Measurements from ENCODE around the gene PLXNC1. TPM values are rescaled to one million over a fixed set of nuclear protein-coding genes. Genes with fewer than 3 reads are reported as not detected.

PLXNC1 gene
- total RNA-seq, 1 donor from 2014 or later, result 1.8 TPM

GRCh38 chr12:94167756-94168416 lies 19.5 kb downstream of the PLXNC1 start:
- H3K4me3 ChIP-seq, result no peak overlapping the region
- H3K9me3 ChIP-seq, result no peaks in the 10 kb centered on the region
- H3K4me1 ChIP-seq, result no peaks in the 10 kb centered on the region
- TF ChIP-seq CTCF (IDR thresholded peaks at IDR 0.05), result no peak
- intact Hi-C loops (cut with DNase I), result no loop called here
- no peaks in the 10 kb centered on the region for H3K36me3 ChIP-seq
- DNase-seq (ENCODE audit: low spot score in 2 of 2), result no peak
- H3K27ac ChIP-seq, result no peak overlapping the region
- no peaks in the 10 kb centered on the region for H3K27me3 ChIP-seq

GRCh38 chr12:94169495-94169894 lies 21.1 kb downstream of the PLXNC1 start:
- no peaks in the 10 kb centered on the region for H3K36me3 ChIP-seq
- no peak for TF ChIP-seq CTCF (IDR thresholded peaks at IDR 0.05)
- no peak overlapping the region for H3K4me3 ChIP-seq
- intact Hi-C loops (cut with DNase I), result no loop called here
- DNase-seq (ENCODE audit: low spot score in 2 of 2), result no peak
- H3K9me3 ChIP-seq, result no peaks in the 10 kb centered on the region
- H3K27me3 ChIP-seq, result no peaks in the 10 kb centered on the region
- no peaks in the 10 kb centered on the region for H3K4me1 ChIP-seq
- H3K27ac ChIP-seq, result no peak overlapping the region

- DNase-seq (ENCODE audit: low spot score in 2 of 2), result no peak
- no peak overlapping the region for H3K4me3 ChIP-seq
- no peak for TF ChIP-seq CTCF (IDR thresholded peaks at IDR 0.05)
- H3K27me3 ChIP-seq, result no peaks in the 10 kb centered on the region
- no peak overlapping the region for H3K27ac ChIP-seq
- no peaks in the 10 kb centered on the region for H3K36me3 ChIP-seq
- intact Hi-C loops (cut with DNase I), result no loop called here
- H3K4me1 ChIP-seq, result no peaks in the 10 kb centered on the region
- no peaks in the 10 kb centered on the region for H3K9me3 ChIP-seq
These were observed 21.8 kb downstream of the PLXNC1 start for GRCh38 chr12:94169966-94170689.

GRCh38 chr12:94170690-94171594 lies 22.6 kb downstream of the PLXNC1 start:
- no peaks in the 10 kb centered on the region for H3K4me1 ChIP-seq
- H3K4me3 ChIP-seq, result no peak overlapping the region
- DNase-seq (ENCODE audit: low spot score in 2 of 2), result no peak
- intact Hi-C loops (cut with DNase I), result no loop called here
- H3K36me3 ChIP-seq, result no peaks in the 10 kb centered on the region
- TF ChIP-seq CTCF (IDR thresholded peaks at IDR 0.05), result no peak
- no peaks in the 10 kb centered on the region for H3K9me3 ChIP-seq
- no peak overlapping the region for H3K27ac ChIP-seq
- H3K27me3 ChIP-seq, result no peaks in the 10 kb centered on the region

- no peak for TF ChIP-seq CTCF (IDR thresholded peaks at IDR 0.05)
- Histone ChIP-seq H3K36me3 (no peaks in the 10 kb centered on the region), H3K9me3 (no peaks in the 10 kb centered on the region), H3K4me3 (no peak overlapping the region), H3K27ac (no peak overlapping the region), H3K27me3 (no peaks in the 10 kb centered on the region), H3K4me1 (no peaks in the 10 kb centered on the region)
- no peak for DNase-seq (ENCODE audit: low spot score in 2 of 2)
- intact Hi-C loops (cut with DNase I), result no loop called here
These were observed 23.2 kb downstream of the PLXNC1 start for GRCh38 chr12:94171595-94171930.
